Lung (tissue), 5 donors: ENCODE data around the gene PTPRT. TPM values are rescaled to one million over a fixed set of nuclear protein-coding genes. Genes with fewer than 3 reads are reported as not detected.

Source experiments
- polyA plus RNA-seq, 2 donors: library from polyadenylated mRNA; stranded (reverse); fragments of 200-250 nt; gene quantifications; one replicate each; pipeline ENCODE4 v1.2.1, GENCODE V29; 2013
- small RNA-seq: library from RNA; depleted of rRNA; stranded (forward); fragments of <200 nt; gene quantifications from one replicate; pipeline ENCODE3, GENCODE V24; 2014; ENCODE audit warnings: low replicate concordance
- total RNA-seq, 2 donors: library from RNA; depleted of rRNA in 1 of 2; stranded (reverse); fragments of >200 nt in 1 of 2; gene quantifications; one replicate each; pipeline ENCODE4 v1.2.1, GENCODE V29; 2014 to 2021
- donor health status: Bipolar disorder and iron deficiency.
- donor health status: healthy.
- donor health status: DM: yes; HTN: yes; CAD: no.

Gene PTPRT
- total and polyA plus RNA-seq, 4 donors: 0.37 to 13.8 (median 6.1) TPM

Small RNA genes within 50 kb of the gene (small RNA-seq; reads per million reads assigned to genes)
- gene RN7SKP100: not detected
